K562 (cell line): Measurements from ENCODE around the gene CHD6.

Experiments used
- KAT7 ChIP-seq: sonication (generic); formaldehyde crosslinking; IDR thresholded peaks from 2 replicates; pipeline ENCODE4 v1.8.0; 2022; ENCODE audit warnings: missing genetic modification reagents, mild to moderate bottlenecking, borderline replicate concordance
- MEF2A ChIP-seq: IDR thresholded peaks from 2 replicates; pipeline ENCODE4 v1.6.1; 2011; ENCODE audit warnings: low read depth, mild to moderate bottlenecking, low read length, moderate library complexity; ENCODE audit not compliant: control insufficient read depth
- RBFOX2 ChIP-seq: fragments of 200-400 bp; formaldehyde crosslinking; IDR thresholded peaks from 2 replicates; pipeline ENCODE4 v1.6.1; 2017; ENCODE audit warnings: low read depth, mild to moderate bottlenecking, low read length, moderate library complexity
- ZNF324 ChIP-seq: fragments of 250-450 bp; sonication (Bioruptor Pico); IDR thresholded peaks from 2 replicates; pipeline ENCODE4 v1.4.0; 2020; ENCODE audit warnings: mild to moderate bottlenecking
- TF ChIP-seq, protein P1 (sequence below), 3 experiments: IDR thresholded peaks in 2 of 3; conservative IDR thresholded peaks in 1 of 3; 2 replicates each; pipeline ENCODE4 v1.5.1; 2011 to 2012; ENCODE audit warnings: low read length in 3 of 3, mild to moderate bottlenecking in 3 of 3, control low read depth in 2 of 3, improper control_type of control experiment in 1 of 3, inconsistent platforms in 1 of 3, low read depth in 1 of 3, mixed read lengths in 1 of 3, moderate library complexity in 1 of 3; ENCODE audit not compliant: insufficient read depth in 2 of 3

DNA sequence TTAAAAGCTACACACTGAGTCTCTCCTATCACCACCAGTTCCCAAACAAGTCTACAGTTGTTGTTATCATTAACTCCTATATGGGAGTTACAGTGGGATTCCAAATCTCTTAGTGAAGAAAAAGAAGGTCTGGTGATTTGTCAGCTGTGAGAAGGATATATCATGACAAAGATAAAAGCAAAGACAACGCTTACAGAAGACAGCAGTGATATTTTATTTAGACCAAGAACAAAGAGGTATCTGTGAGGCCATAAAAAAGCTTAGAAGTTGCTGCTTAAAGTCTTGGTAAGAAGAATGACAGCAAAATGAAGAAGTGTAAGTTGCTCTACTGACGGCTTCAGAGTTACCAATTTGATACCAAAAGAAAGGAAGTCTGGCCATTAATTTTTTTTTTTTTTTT is 47.2 kb downstream of the CHD6 start:
- TF ChIP-seq RBFOX2 = no peak
- no peak for TF ChIP-seq ZNF324 (CRISPR knock-in tag)
- TF ChIP-seq, protein P1, sequence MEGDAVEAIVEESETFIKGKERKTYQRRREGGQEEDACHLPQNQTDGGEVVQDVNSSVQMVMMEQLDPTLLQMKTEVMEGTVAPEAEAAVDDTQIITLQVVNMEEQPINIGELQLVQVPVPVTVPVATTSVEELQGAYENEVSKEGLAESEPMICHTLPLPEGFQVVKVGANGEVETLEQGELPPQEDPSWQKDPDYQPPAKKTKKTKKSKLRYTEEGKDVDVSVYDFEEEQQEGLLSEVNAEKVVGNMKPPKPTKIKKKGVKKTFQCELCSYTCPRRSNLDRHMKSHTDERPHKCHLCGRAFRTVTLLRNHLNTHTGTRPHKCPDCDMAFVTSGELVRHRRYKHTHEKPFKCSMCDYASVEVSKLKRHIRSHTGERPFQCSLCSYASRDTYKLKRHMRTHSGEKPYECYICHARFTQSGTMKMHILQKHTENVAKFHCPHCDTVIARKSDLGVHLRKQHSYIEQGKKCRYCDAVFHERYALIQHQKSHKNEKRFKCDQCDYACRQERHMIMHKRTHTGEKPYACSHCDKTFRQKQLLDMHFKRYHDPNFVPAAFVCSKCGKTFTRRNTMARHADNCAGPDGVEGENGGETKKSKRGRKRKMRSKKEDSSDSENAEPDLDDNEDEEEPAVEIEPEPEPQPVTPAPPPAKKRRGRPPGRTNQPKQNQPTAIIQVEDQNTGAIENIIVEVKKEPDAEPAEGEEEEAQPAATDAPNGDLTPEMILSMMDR (IDR thresholded peaks at IDR 0.05 in 2 of 3, conservative IDR thresholded peaks at IDR 0.05 in 1 of 3; ENCODE audit: insufficient read depth in 2 of 3, low read depth in 1 of 3, low read length in 3 of 3) = no peak
- no peak for TF ChIP-seq MEF2A
- no peak for TF ChIP-seq KAT7
